ENCODE results near the gene STK10.

The STK10 gene

DNA sequence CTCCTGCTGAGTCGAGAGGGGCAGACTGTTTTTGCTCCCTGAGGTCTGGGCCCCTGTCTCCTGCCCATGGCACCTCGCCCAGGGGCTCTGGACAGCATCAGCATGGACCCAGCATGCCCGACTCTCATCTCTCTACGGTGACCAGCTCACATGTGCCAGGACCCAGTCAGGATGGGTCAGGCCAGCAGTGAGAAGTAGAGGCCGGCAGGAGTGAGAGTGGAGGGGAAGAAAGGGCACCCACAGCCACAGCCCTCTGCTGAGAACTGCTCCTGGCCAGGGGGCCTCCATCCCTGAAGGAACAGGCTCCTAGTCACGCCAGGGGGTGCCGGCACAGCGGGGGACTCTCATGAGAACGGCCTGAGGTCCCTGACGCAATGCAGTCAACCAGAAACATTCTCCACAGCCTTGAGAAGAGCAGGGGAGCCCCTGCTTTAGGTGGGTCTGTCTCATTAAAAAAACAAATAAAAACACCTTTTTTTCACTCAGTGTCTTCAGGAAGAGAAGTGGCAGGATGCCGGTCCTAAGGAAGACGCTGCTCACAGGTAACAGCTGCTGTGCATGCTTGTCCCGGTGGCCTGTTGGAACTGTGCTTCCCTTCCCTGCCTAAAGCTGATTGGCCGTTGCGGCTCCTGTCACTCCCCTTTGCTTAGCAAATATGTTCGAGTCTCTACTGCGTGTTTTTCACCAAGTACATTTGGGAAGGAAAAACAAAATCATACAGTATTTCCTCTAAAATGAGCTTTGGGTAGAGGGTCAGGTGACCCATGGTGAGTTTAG, 95.9 kb downstream of the STK10 start:
- H3K27me3 Mint-ChIP-seq, result no peaks in the 10 kb centered on the region
- peaks cover 7% of the 10 kb centered on the region for H3K36me3 Mint-ChIP-seq
- no peaks in the 10 kb centered on the region for H3K9me3 Mint-ChIP-seq (ENCODE audit: low read depth)
- H3K4me3 Mint-ChIP-seq, result no peak overlapping the region
- no peaks in the 10 kb centered on the region for H3K4me1 Mint-ChIP-seq (ENCODE audit: low read depth)
- no peak overlapping the region for H3K27ac Mint-ChIP-seq

DNA sequence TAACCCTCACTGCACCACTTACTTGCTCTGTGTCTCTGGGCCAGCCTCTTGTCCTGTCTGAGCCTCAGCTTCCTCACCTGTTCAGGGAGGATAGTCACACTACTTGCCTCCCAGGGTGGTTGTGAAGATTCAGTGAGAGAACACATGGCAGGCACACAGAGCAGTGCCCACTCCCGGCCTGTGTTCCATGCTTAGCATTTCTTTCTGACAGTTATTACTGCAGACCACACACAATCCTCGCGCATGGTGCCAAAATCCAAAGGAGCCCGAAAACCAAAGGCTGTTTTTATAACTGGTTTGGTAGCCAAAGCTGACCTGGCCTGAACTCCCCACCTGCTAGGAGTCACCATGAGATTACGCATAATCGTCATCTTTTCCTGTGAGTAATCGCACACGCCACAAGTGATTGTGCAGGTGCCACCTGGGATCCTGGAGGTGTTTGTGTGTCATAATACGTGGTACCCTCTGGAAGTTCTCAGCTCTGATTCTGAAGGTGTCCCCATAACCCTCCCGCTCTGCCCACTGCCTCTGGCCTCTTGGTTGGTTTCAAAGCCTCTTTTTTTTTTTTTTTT, 97.0 kb downstream of the STK10 start:
- Mint-ChIP-seq H3K4me3 (no peak overlapping the region), H3K27me3 (no peaks in the 10 kb centered on the region), H3K36me3 (peaks cover 7% of the 10 kb centered on the region), H3K27ac (peak overlapping the region; percentile 75), H3K9me3 (ENCODE audit: low read depth) (no peaks in the 10 kb centered on the region), H3K4me1 (ENCODE audit: low read depth) (peaks cover 3% of the 10 kb centered on the region)

DNA sequence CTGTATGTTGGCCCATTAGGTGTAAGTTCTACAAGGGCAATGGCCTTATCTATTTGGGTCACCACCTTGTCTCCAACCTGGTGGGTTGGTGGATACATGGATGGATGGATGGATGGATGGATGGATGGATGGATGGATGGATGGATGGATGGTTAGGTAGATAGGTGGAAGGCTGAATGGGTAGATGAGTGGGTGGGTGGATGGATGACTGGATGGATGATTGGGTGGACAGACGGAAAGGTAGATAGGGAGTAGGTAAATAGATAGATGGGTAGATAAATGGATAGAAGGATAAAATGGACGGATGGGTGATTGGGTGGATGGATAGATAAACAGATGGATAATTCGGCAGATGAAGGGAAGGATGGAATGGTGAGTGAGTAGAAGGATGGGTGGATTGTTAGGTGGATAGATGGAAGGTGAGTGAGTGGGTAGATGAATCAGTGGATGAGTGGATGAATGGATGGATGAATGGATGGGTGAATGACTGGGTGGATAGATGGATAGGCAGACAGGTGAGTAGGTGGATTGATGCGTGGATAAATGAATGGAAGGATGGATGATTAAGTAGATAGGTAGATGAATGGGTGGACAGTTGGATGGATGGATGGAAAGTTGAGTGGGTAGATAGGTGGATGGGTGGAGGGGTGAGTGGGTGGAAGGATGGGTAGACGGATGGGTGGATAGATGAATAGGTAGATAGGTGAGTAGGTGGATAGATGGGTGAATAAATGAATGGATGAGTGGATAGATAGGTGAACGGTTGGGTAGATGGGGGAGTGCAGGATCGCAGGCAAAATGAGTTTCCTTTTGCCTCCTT, 98.5 kb downstream of the STK10 start:
- Mint-ChIP-seq H3K27me3 (no peaks in the 10 kb centered on the region), H3K4me3 (no peak overlapping the region), H3K27ac (peak overlapping the region; percentile 12), H3K9me3 (ENCODE audit: low read depth) (no peaks in the 10 kb centered on the region), H3K36me3 (peaks cover 7% of the 10 kb centered on the region), H3K4me1 (ENCODE audit: low read depth) (peaks cover 3% of the 10 kb centered on the region)

- Mint-ChIP-seq H3K9me3 (ENCODE audit: low read depth) (no peaks in the 10 kb centered on the region), H3K4me3 (no peak overlapping the region), H3K36me3 (peaks cover 7% of the 10 kb centered on the region), H3K27me3 (no peaks in the 10 kb centered on the region), H3K27ac (peak overlapping the region; percentile 80), H3K4me1 (ENCODE audit: low read depth) (peaks cover 3% of the 10 kb centered on the region)
These were observed 99.2 kb downstream of the STK10 start for GRCh38 chr5:172088801-172089200.

- Mint-ChIP-seq H3K9me3 (ENCODE audit: low read depth) (no peaks in the 10 kb centered on the region), H3K36me3 (peaks cover 7% of the 10 kb centered on the region), H3K27me3 (no peaks in the 10 kb centered on the region), H3K4me1 (ENCODE audit: low read depth) (peaks cover 3% of the 10 kb centered on the region), H3K27ac (peak overlapping the region; percentile 86), H3K4me3 (no peak overlapping the region)
These were observed 101.6 kb downstream of the STK10 start for GRCh38 chr5:172086194-172086975.

- no peak overlapping the region for H3K4me3 Mint-ChIP-seq
- H3K36me3 Mint-ChIP-seq, result peaks cover 7% of the 10 kb centered on the region
- no peaks in the 10 kb centered on the region for H3K27me3 Mint-ChIP-seq
- peak overlapping the region; percentile 86 for H3K27ac Mint-ChIP-seq
- no peaks in the 10 kb centered on the region for H3K9me3 Mint-ChIP-seq (ENCODE audit: low read depth)
- H3K4me1 Mint-ChIP-seq (ENCODE audit: low read depth), result peaks cover 3% of the 10 kb centered on the region
These were observed 102.3 kb downstream of the STK10 start for GRCh38 chr5:172085738-172086137.

DNA sequence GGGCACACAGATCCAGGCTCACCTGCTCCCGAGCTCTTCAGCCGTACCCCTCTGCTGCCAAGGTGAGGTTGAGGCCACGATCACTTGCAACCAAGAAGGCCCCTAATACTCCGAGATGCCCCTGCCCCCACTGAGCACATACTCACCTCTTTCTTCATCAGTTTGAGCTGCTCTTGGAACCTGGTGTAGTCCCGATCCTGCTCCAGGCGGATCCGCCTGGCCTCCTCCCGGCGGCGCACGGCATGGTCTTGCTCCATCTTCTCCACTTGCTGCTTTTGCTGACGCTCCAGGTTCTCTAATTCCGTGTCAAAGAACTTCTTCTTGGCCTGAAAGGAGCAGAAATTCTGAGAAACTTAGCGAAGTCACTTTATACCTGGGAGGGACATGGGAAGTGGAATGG, 105.8 kb downstream of the STK10 start:
- Mint-ChIP-seq H3K36me3 (peaks cover 6% of the 10 kb centered on the region), H3K9me3 (ENCODE audit: low read depth) (no peaks in the 10 kb centered on the region), H3K27ac (peak overlapping the region; percentile 58), H3K4me1 (ENCODE audit: low read depth) (peaks cover 23% of the 10 kb centered on the region), H3K4me3 (no peak overlapping the region), H3K27me3 (no peaks in the 10 kb centered on the region)

- no peak overlapping the region for H3K4me3 Mint-ChIP-seq
- peaks cover 13% of the 10 kb centered on the region for H3K36me3 Mint-ChIP-seq
- H3K9me3 Mint-ChIP-seq (ENCODE audit: low read depth), result no peaks in the 10 kb centered on the region
- peak overlapping the region; percentile 75 for H3K27ac Mint-ChIP-seq
- H3K27me3 Mint-ChIP-seq, result no peaks in the 10 kb centered on the region
- H3K4me1 Mint-ChIP-seq (ENCODE audit: low read depth), result peaks cover 20% of the 10 kb centered on the region
These were observed 108.1 kb downstream of the STK10 start for GRCh38 chr5:172079876-172080275.

DNA sequence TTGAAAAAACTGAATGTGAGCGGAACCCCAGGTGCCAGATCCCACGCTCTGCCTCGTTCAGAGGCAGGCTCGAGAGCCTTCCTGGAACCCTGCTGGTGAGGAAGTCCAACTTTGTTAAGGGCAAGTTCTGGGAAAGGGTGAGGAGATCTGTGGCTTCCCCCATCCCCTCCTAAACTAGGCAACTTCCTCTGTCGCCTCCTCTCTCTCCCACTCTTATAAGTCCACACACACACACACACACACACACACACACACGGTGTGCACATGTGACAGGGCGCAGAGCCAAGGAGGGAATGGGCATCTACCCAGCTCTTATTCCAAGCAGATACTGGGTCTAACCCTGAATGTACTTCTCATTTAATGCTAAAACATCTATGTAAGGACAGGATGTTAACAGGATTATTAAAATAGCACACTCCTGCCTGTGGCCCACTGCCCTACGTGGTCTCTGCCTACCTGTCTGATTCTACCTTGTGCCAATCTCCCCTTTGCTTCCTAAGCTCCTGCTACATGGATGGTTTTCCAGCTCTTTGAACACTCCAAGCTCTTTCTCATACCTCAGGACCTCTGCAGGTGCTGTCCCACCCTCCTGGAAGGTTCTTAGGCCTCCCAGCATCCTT, 109.2 kb downstream of the STK10 start:
- Mint-ChIP-seq H3K27me3 (no peaks in the 10 kb centered on the region), H3K9me3 (ENCODE audit: low read depth) (no peaks in the 10 kb centered on the region), H3K4me1 (ENCODE audit: low read depth) (peaks cover 20% of the 10 kb centered on the region), H3K36me3 (peaks cover 17% of the 10 kb centered on the region), H3K27ac (peak overlapping the region; percentile 94), H3K4me3 (no peak overlapping the region)

GRCh38 chr5:172077664-172078425, 110.2 kb downstream of the STK10 start:
- H3K4me1 Mint-ChIP-seq (ENCODE audit: low read depth), result peaks cover 20% of the 10 kb centered on the region
- H3K27me3 Mint-ChIP-seq, result no peaks in the 10 kb centered on the region
- H3K4me3 Mint-ChIP-seq, result no peak overlapping the region
- H3K36me3 Mint-ChIP-seq, result peaks cover 17% of the 10 kb centered on the region
- H3K27ac Mint-ChIP-seq, result peak overlapping the region; percentile 58
- no peaks in the 10 kb centered on the region for H3K9me3 Mint-ChIP-seq (ENCODE audit: low read depth)

- H3K27ac Mint-ChIP-seq, result peak overlapping the region; percentile 46
- peaks cover 17% of the 10 kb centered on the region for H3K36me3 Mint-ChIP-seq
- H3K27me3 Mint-ChIP-seq, result no peaks in the 10 kb centered on the region
- no peak overlapping the region for H3K4me3 Mint-ChIP-seq
- peaks cover 26% of the 10 kb centered on the region for H3K4me1 Mint-ChIP-seq (ENCODE audit: low read depth)
- no peaks in the 10 kb centered on the region for H3K9me3 Mint-ChIP-seq (ENCODE audit: low read depth)
These were observed 111.2 kb downstream of the STK10 start for GRCh38 chr5:172076761-172077244.

- H3K4me1 Mint-ChIP-seq (ENCODE audit: low read depth), result peaks cover 35% of the 10 kb centered on the region
- no peak overlapping the region for H3K4me3 Mint-ChIP-seq
- H3K9me3 Mint-ChIP-seq (ENCODE audit: low read depth), result no peaks in the 10 kb centered on the region
- no peaks in the 10 kb centered on the region for H3K27me3 Mint-ChIP-seq
- H3K27ac Mint-ChIP-seq, result peak overlapping the region; percentile 79
- H3K36me3 Mint-ChIP-seq, result peaks cover 17% of the 10 kb centered on the region
These were observed 112.4 kb downstream of the STK10 start for GRCh38 chr5:172075656-172076055.

GRCh38 chr5:172074896-172075295, 113.1 kb downstream of the STK10 start:
- Mint-ChIP-seq H3K9me3 (ENCODE audit: low read depth) (no peaks in the 10 kb centered on the region), H3K27me3 (no peaks in the 10 kb centered on the region), H3K4me3 (no peak overlapping the region), H3K4me1 (ENCODE audit: low read depth) (peaks cover 34% of the 10 kb centered on the region), H3K36me3 (peaks cover 15% of the 10 kb centered on the region), H3K27ac (peak overlapping the region; percentile 76)

Data from activated naive CD8-positive, alpha-beta T cell (primary cell).